Fibroblast of lung (primary cell): Measurements from ENCODE around the gene PCDHA1. TPM values are rescaled to one million over a fixed set of nuclear protein-coding genes. Genes with fewer than 3 reads are reported as not detected.
"Not testable (repeated sequence)": the region's sequence is repeated elsewhere in the genome, so short reads cannot be mapped to it uniquely, and the experiment has no call there.

ENCODE experiments used
- DNase-seq, 2 donors: peaks; one replicate each; pipeline versions ENCODE4 v3.0.0 to v3.0.0-alpha.2; 2010; ENCODE audit warnings: low read depth in 2 of 2
- H2AFZ ChIP-seq: 2 replicates; pipeline ENCODE4 v1.5.1; 2012; ENCODE audit warnings: low read length, control low read depth, inconsistent platforms
- H3K27ac ChIP-seq: 2 replicates; pipeline ENCODE4 v1.5.1; 2011; ENCODE audit warnings: low read length, control low read depth; ENCODE audit not compliant: insufficient read depth
- H3K27me3 ChIP-seq: 2 replicates; pipeline ENCODE4 v1.5.1; 2011; ENCODE audit warnings: mild to moderate bottlenecking, low read length; ENCODE audit not compliant: control insufficient read depth, insufficient read depth
- H3K36me3 ChIP-seq: 2 replicates; pipeline ENCODE4 v1.5.1; 2011; ENCODE audit warnings: low read length; ENCODE audit not compliant: control insufficient read depth, insufficient read depth
- H3K4me1 ChIP-seq: 2 replicates; pipeline ENCODE4 v1.5.1; 2011; ENCODE audit warnings: low read length; ENCODE audit not compliant: control insufficient read depth, insufficient read depth; ENCODE audit errors: extremely low read depth
- H3K4me2 ChIP-seq: 2 replicates; pipeline ENCODE4 v1.5.1; 2011; ENCODE audit warnings: low read length, control low read depth; ENCODE audit not compliant: insufficient read depth; ENCODE audit errors: extremely low read depth
- H3K4me3 ChIP-seq, 4 experiments: fragments of 200-600 bp in 1 of 4; sonication (generic) in 1 of 4; replicated peaks in 1 of 4; 2 replicates each; pipeline ENCODE4 v1.5.1; 2011 to 2016; ENCODE audit warnings: low read length in 4 of 4, low read depth in 3 of 4, mild to moderate bottlenecking in 3 of 4, control low read depth in 2 of 4, inconsistent platforms in 1 of 4, mixed read lengths in 1 of 4; ENCODE audit not compliant: insufficient read depth in 1 of 4; ENCODE audit errors: control extremely low read depth in 1 of 4
- H3K79me2 ChIP-seq: 2 replicates; pipeline ENCODE4 v1.5.1; 2012; ENCODE audit warnings: mild to moderate bottlenecking, low read length, inconsistent platforms; ENCODE audit not compliant: control insufficient read depth, insufficient read depth
- H3K9ac ChIP-seq: 2 replicates; pipeline ENCODE4 v1.5.1; 2011; ENCODE audit warnings: mild to moderate bottlenecking, low read length, control low read depth; ENCODE audit not compliant: insufficient read depth
- H3K9me3 ChIP-seq: 2 replicates; pipeline ENCODE4 v1.5.1; 2012; ENCODE audit warnings: low read depth, low read length; ENCODE audit not compliant: control insufficient read depth, insufficient read depth
- H4K20me1 ChIP-seq: 2 replicates; pipeline ENCODE4 v1.5.1; 2011; ENCODE audit warnings: low read length; ENCODE audit not compliant: control insufficient read depth, insufficient read depth; ENCODE audit errors: extremely low read depth
- CTCF ChIP-seq, 2 donors: IDR thresholded peaks in 1 of 2; conservative IDR thresholded peaks in 1 of 2; 1 replicate in 1 of 2; 2 replicates in 1 of 2; pipeline ENCODE4 v1.5.1; 2011 to 2012; ENCODE audit warnings: low read length in 2 of 2, control low read depth in 1 of 2, inconsistent platforms in 1 of 2, low read depth in 1 of 2, mild to moderate bottlenecking in 1 of 2
- EZH2 ChIP-seq: IDR thresholded peaks from 2 replicates; pipeline ENCODE4 v1.5.1; 2012; ENCODE audit warnings: low read length, control low read depth, mild to moderate bottlenecking; ENCODE audit errors: missing control alignments
- polyA plus RNA-seq, 2 donors: library from polyadenylated mRNA; depleted of rRNA in 1 of 2; stranded (reverse) in 1 of 2; unstranded in 1 of 2; fragments of >200 nt; gene quantifications; 2 replicates each; pipeline ENCODE4 v1.2.1, GENCODE V29; 2011 to 2012; ENCODE audit warnings: missing spikeins in 1 of 2
- total RNA-seq: library from RNA; depleted of rRNA; stranded (reverse); fragments of >200 nt; gene quantifications from 2 replicates; pipeline ENCODE4 v1.2.1, GENCODE V29; 2014

The PCDHA1 gene
- total and polyA plus RNA-seq, 2 donors (not counting 1 experiment from before 2014, with no cell fraction given), result under 0.01 to 0.12 TPM

- H3K9ac ChIP-seq, result no peak within 1 kb of the TSS
- H3K4me2 ChIP-seq, result no peak within 1 kb of the TSS
- H2AFZ ChIP-seq, result peak within 1 kb of the TSS; percentile 29
- H3K27ac ChIP-seq, result no peak within 1 kb of the TSS
- peak within 1 kb of the TSS in 2 of 4 experiments; percentile 16 to 43 for H3K4me3 ChIP-seq
- TF ChIP-seq EZH2 (no peak), CTCF (conservative IDR thresholded peaks at IDR 0.05 in 1 of 2, IDR thresholded peaks at IDR 0.05 in 1 of 2; ENCODE audit: low read depth in 1 of 2, low read length in 2 of 2) (peak in 1 of 2 donors; percentile 1)
- DNase-seq, result peak; percentile 14 to 32
- H3K27me3 ChIP-seq, result no peaks in the 10 kb centered on the region
- H3K36me3 ChIP-seq, result no peaks in the 10 kb centered on the region
- no peaks in the 10 kb centered on the region for H4K20me1 ChIP-seq
- H3K9me3 ChIP-seq, result no peaks in the 10 kb centered on the region
- no peaks in the 10 kb centered on the region for H3K4me1 ChIP-seq
- H3K79me2 ChIP-seq, result no peaks in the 10 kb centered on the region
Measured at GRCh38 chr5:140833993-140834392, 48.1 kb downstream of the PCDHA1 start, which contains the start of gene PCDHA7. TSS of gene PCDHA7 (plus strand) at chr5:140834269. CDS start at chr5:140834384, 115 bp downstream.

GRCh38 chr5:140834439-140835008 lies 48.6 kb downstream of the PCDHA1 start:
- not testable (repeated sequence) for H3K9me3 ChIP-seq, H3K27ac ChIP-seq, H3K79me2 ChIP-seq, H3K27me3 ChIP-seq, H4K20me1 ChIP-seq, H3K9ac ChIP-seq, H3K4me1 ChIP-seq, H3K4me2 ChIP-seq, DNase-seq, H3K36me3 ChIP-seq
- H2AFZ ChIP-seq, result peak overlapping the region; percentile 29
- H3K4me3 ChIP-seq, result peak overlapping the region in 2 of 4 experiments; percentile 16 to 43

- no peaks in the 10 kb centered on the region for H4K20me1 ChIP-seq
- no peak for TF ChIP-seq CTCF (conservative IDR thresholded peaks at IDR 0.05 in 1 of 2, IDR thresholded peaks at IDR 0.05 in 1 of 2; ENCODE audit: low read depth in 1 of 2, low read length in 2 of 2)
- TF ChIP-seq EZH2, result no peak
- H3K79me2 ChIP-seq, result no peaks in the 10 kb centered on the region
- DNase-seq, result no peak
- no peak overlapping the region for H2AFZ ChIP-seq
- no peak overlapping the region for H3K4me2 ChIP-seq
- H3K9me3 ChIP-seq, result no peaks in the 10 kb centered on the region
- H3K36me3 ChIP-seq, result no peaks in the 10 kb centered on the region
- H3K4me3 ChIP-seq, result no peak overlapping the region
- H3K27ac ChIP-seq, result no peak overlapping the region
- H3K4me1 ChIP-seq, result no peaks in the 10 kb centered on the region
- H3K27me3 ChIP-seq, result no peaks in the 10 kb centered on the region
- H3K9ac ChIP-seq, result no peak overlapping the region
Measured at GRCh38 chr5:140835622-140836510, 49.9 kb downstream of the PCDHA1 start.
